GM15510 (cell line): ENCODE measurements around the gene SLC25A23.
A peak's percentile ranks its signal among the peaks of the same experiment; 100 is the strongest.

Source experiments
- POLR2A ChIP-seq: IDR thresholded peaks from 3 replicates; pipeline ENCODE4 v1.6.1; 2011; ENCODE audit warnings: borderline replicate concordance; ENCODE audit not compliant: insufficient read length; ENCODE audit errors: extremely low read depth

Gene SLC25A23

DNA sequence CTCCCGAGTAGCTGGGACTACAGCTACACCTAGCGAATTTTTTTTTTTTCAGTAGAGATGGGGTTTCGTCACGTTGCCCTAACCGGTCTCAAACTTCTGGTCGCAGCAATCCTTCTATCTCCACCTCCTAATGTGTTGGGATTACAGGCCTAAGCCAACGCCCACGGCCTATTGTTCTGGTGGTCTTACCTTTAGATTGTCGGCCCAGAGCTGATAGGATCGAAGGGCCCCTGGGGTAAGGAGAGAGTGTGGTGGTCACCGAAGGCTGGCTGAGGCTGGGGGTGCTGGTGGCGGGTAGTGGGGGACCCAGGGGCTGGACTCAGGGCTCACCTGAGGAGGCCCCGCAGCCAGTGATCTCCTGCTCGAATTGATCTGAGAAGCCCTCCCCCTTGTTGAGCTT is 11.5 kb upstream of the SLC25A23 start:
- no peak for TF ChIP-seq POLR2A

DNA sequence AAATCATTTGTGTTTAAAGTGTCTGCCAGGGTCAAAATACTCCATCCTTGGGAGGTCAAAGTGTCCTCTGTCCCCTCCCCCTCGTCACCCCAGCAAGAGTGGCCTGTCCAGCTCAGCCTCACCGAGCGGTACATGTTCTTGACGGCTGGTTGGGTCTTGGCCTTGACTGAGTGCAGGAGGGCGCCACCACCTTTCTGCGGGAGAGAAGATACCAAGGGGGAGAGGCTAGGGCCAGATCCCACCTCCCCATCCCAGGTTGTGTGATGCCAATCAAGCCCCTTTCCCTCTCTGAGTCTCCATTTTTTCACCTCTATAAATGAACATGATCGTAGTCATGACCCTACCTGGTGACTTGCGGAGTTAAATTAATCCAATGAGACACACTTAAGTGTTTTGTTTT is 10.6 kb upstream of the SLC25A23 start:
- TF ChIP-seq POLR2A = no peak

DNA sequence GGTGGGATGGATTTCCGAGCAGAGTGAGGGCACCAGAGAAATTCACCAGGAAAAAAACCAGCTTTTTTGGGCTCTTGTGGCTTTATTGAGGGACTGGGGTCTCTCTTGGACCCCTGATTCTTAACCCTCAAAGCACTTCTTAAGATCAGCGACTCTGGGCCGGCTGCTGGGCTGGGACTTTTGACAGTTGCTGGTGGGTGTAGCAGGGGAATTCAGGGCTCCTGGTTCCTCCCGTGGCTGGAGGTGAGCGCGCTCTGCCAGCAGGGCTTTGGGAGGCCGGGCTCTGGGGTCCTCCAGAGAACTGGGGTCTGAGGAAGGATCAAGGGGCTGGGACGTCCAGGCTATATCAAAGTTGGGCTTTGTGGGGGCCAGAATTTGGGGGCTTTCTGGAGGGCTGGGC is 7.8 kb upstream of the SLC25A23 start:
- no peak for TF ChIP-seq POLR2A

DNA sequence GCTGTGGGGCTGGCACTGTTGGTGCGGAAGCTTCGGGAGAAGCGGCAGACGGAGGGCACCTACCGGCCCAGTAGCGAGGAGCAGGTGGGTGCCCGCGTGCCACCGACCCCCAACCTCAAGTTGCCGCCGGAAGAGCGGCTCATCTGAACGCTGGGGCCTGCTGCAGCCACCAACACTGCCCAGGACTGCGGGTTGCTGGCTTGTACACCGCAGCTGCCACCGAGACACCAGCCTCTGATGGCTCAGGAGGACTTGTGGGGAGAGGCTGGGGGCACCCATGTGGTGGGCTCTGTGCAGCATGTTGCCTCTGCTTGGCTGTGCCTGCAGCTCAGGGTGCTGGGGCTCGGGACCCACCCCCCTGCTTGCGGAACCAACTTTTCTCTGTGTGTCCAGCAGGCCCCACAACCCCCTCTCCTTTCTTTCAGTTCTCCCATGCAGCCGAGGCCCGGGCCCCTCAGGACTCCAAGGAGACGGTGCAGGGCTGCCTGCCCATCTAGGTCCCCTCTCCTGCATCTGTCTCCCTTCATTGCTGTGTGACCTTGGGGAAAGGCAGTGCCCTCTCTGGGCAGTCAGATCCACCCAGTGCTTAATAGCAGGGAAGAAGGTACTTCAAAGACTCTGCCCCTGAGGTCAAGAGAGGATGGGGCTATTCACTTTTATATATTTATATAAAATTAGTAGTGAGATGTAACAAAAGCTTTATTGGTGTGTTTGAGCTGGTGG is 7.1 kb upstream of the SLC25A23 start:
- TF ChIP-seq POLR2A = peak; percentile 28

DNA sequence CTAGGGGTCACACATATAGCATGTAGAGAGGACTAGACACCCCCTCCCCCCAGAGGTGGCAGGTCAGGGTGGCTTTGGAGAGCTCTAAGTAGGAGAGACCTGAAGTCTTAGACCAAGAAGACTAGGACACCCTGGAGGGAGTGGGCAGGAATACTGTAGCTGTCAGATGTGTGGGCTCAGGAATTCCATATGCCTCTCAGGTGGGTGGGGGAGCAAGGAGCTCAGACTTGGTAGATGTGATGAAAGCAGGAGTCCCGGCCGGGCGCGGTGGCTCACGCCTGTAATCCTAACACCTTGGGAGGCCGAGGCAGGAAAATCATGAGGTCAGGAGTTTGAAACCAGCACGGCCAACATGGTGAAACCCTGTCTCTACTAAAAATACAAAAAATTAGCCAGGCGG is 6.1 kb upstream of the SLC25A23 start:
- no peak for TF ChIP-seq POLR2A

DNA sequence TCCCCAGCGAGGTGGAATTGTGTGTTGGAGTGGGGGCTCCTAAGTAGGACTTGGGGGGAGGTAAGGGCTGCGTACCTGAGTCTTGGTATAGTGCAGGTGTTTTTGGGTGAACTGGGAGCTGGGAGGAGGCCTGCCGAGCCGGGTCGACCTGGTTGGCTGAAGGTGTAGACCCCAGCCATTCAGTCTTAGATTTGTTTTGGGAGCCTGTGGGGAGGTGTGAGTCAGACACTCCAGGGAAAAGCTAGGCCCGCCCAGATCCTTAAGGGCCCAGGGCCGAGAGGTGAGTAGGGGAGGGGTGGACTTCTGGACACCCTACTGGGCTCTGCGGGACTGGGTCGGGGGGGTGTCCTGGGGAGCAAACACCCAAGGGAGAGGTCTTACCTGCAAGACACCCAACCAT is 5.4 kb upstream of the SLC25A23 start:
- no peak for TF ChIP-seq POLR2A

DNA sequence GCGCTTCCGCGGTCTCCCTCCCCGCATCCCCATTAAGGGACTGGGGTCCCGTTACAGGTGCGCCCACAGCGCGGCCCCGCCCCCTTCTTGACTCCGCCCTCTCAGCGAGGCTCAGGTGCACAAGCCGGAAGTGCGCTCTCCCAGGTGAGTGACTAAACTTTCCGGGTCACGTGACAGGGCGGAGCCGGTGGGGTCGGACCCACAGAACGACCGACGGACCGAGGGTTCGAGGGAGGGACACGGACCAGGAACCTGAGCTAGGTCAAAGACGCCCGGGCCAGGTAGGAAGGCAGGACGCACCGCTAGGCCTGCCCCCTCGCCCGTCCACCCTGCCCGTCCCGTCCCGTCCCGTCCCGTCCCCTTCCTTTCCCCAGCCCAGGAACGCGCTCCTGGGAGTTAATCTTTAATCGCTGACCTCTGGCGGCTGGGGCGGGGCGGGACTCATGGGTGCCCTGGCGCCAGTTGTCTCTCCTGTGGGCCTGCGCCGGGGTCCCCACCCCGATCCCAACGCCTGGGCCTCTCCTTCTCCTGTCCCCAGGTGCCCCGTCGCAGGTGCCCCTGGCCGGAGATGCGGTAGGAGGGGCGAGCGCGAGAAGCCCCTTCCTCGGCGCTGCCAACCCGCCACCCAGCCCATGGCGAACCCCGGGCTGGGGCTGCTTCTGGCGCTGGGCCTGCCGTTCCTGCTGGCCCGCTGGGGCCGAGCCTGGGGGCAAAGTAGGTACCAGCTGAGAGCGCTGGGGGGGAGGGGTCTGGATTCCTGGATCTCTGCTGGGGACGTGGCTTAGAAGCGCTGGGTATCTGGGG is 4.7 kb upstream of the SLC25A23 start, which contains the start of gene CRB3:
CRB3 (plus strand) TSS at position 202 of the 804 bp plus-strand sequence; CDS start at position 633, 431 bp downstream.
- TF ChIP-seq POLR2A = no peak

DNA sequence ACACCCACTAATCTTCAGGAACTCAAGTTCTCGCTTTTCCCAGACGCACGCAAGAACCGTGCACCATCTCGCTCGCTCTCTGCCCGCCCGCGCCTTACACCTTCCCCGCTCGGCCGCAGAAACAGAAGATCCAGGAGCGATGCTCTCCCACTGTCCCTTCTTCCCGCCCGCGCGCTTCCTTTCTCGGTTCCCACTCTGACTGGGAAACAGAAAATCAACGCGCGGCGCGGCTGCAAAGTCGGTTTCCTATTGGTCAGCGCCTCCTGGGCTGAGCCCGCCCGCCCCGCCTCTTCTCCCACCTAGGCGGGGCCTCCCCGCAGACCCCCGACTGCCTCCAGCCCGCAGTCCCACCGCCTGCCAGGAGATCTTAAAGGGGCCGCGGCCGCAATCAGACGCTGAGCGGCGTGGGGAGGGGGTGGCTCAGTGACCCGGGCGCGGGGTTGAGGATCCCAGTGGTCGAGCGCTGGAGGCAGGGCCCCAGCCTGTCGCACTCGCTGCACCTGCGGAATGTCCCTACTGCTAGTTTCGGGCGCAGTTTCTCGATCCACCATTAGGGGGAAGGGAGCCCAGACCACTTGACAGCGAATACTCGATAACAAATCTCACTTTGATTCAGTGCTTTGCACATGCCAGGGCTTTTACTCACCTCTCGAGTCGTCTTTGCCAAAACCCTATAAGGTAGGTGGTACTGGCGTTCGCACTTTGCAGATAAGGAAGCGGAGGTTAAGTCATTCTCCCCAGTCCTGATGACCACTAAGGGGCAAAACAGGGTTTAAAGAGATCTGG is 700 bp upstream of the SLC25A23 start:
- peak; percentile 60 for TF ChIP-seq POLR2A

DNA sequence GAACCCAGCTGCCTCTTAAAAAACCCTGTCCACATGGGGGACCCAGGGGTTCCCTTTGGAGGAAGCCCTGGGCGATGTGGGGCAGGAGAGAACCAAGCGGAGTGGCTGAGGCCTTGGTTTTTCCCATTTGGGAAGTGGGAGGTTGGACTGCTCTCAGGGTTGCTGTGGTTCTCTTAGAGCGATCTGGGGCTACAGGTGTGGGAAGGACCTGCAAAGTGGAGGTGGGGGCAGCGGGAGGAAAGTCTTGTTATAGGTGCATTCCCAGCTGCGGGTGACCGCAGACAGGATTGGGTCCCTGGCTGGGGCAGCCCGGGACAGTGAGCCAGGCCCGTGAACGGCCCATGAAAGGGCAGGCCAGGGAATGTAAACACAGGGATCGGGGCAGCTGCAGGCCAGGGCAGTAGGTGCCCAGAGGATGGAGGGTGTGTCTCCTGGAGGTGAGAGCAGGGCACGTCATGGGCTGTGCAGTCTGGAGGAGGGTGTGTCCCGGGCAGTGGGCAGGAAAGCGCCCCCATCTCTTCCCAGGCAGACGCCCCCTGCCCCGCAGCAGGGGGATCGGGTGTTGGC is 814 bp downstream of the SLC25A23 start:
- no peak for TF ChIP-seq POLR2A

DNA sequence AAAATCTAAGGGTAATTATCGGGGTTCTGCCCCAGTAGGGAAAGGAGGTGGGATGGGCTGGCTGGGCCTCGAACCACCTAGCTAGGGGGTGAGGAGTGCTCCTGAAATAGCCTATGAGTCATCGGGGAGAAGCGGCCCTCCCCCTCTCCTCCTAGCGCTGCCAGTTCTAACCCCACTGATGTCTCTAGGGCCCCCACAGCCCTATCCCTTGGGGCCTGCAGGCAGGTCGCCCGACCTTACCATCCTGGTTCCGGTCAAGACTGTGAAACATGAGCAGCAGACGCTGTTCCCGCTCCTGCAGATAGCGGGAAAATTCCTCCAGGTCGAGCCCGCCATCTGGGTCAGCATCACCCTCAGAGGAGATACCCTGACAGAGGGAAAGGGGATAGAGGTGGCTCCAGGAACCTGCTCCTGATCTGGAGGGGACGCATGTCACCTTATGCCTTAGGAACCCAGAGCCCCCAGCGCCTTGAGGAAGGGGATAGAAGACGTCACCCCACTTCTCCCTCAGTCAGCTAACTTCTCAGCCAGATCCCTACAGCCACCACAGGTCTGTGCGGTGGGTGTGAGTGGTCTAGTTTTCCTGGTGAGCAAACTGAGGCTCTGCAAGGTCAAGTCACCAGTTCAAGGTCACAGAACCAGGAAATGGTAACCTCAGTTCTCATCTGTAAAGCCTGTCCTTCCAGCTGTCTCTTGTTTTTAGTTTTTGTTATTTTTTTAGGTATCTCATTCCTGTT is 1.5 kb downstream of the SLC25A23 start:
- no peak for TF ChIP-seq POLR2A

DNA sequence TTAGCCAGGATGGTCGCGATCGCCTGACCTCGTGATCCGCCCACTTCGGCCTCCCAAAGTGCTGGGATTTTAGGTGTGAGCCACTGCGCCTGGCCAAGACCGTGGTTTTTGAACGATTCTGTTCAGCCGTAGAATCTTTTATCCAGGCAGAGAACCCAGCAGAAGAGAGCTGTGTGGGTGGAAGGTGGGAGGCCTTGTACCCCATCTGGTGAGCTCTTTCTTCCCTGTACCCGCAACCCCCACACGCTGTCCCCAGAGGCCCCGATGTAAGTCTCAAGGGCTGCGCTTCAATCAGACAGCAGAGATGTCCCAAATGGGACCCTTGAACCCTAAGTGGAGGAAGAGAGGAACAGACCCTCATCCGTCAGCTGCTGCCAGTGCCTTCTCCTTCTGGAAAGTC is 3.7 kb downstream of the SLC25A23 start:
- no peak for TF ChIP-seq POLR2A

DNA sequence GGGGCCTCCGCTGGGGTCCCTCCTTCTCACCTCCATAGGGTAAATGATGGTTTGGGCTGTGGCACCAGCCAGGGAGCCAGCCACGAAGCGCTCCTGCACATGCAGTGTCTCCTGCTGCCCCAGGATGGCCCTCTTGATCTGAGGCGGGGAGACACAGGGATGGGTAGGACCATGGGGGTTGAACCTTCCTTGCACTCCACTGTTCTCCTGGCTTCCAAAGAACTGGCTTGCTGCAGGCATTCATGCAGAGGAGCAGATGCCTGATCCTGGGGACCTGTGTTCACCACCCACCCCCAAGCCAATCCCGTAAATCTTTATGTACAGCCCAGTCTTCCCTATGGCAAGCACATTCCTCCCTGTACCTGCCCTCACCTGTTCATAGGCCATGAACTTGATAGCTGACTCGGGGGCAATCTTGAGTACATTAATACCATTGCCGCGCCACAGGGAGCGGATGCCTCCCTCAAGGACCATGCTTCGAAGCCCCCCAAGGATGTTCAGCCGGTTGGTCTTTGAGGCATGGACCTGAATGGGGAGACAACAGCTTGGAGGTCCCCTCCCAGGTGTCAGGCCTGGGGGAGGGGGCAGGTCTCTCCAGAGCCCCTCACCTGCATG is 5.5 kb downstream of the SLC25A23 start:
- no peak for TF ChIP-seq POLR2A

DNA sequence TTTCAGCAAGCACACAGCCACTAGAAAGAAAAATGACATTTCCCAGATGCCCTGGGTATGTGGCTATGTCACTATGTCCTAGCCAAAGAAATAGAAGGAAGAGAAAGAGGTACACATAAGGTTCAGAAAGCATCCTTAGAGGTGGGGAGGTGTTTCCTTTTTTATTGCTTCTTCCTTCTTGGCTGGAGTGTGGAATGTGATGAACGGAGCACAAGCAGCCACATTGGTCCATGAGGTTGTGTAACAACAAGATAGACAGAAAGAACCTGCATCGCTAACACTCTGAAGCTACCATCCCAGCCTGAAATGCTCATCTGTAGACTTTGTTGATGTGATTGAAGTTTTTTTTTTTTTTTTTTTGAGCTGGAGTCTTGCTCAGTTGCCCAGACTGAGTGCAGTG is 6.7 kb downstream of the SLC25A23 start:
- TF ChIP-seq POLR2A = no peak

DNA sequence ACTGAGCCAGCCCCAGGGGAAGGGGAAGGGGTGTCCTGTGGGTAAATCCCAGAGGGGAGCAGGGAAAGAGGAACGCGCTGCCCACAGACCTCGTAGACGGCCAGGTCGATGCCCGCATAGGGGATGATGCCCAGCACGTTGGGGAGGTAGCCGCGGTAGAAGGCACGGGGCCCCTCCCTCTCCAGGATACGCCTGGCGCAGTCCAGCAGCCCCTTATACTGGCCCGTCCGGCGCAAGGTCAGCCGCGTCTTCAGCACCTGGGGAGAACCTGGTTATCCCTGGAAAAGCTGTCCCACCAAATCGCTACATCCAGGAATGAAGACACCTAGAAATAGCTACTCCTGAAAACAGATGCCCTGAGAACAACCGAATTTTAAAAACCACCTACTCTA is 7.4 kb downstream of the SLC25A23 start:
- no peak for TF ChIP-seq POLR2A

DNA sequence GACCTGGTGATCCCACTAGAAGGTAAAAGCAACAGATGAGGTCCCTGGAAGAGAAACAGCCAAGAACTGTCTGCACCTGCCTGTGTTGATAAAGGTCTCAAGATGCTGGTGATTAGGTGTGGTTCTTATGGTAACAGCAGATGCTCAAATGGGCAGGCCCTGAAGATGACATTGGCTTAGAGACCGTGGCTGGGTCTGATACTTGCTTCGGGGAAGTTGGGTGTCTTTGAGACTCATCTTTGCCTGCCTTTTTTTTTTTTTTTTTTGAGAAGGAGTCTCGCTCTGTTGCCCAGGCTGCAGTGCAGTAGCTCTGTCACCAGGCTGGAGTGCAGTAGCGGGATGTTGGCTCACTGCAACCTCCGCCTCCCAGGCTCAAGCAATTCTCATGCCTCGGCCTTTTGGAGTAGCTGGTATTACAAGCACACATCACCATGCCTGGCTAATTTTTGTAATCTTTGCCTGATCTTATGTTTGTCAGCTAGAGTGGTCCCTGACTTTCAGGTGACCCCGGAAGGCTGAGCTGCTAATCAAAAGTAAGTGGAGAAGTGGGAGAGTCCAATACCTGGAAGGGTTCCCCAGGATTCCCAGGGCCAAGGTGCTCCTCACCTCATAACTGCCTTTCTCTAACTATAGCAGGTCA is 7.9 kb downstream of the SLC25A23 start:
- no peak for TF ChIP-seq POLR2A
